Astrocyte (in vitro differentiated cells and primary cell): ENCODE results near the gene NRG3. TPM values are rescaled to one million over a fixed set of nuclear protein-coding genes. Genes with fewer than 3 reads are reported as not detected.
"Not testable (repeated sequence)": the region's sequence is repeated elsewhere in the genome, so short reads cannot be mapped to it uniquely, and the experiment has no call there.

ENCODE experiments used
- DNase-seq: peaks from one replicate; pipeline ENCODE4 v3.0.0-alpha.2; 2010; ENCODE audit warnings: low read depth
- FAIRE-seq: peaks from 2 replicates; lab custom pipeline; 2011; peaks lifted over from hg19 to GRCh38; lab: Jason Lieb, UNC
- H2AFZ ChIP-seq: 2 replicates; pipeline ENCODE4 v1.6.0; 2012; ENCODE audit warnings: low read depth, low read length, inconsistent platforms
- H3K27ac ChIP-seq: 2 replicates; pipeline ENCODE4 v1.5.1; 2011; ENCODE audit warnings: low read depth, low read length, inconsistent platforms
- H3K27me3 ChIP-seq: 2 replicates; pipeline ENCODE4 v1.6.0; 2011; ENCODE audit warnings: low read length, inconsistent platforms; ENCODE audit not compliant: insufficient read depth
- H3K36me3 ChIP-seq: 2 replicates; pipeline ENCODE4 v1.5.1; 2011; ENCODE audit warnings: low read length, inconsistent platforms; ENCODE audit not compliant: insufficient read depth
- H3K4me1 ChIP-seq: 2 replicates; pipeline ENCODE4 v1.5.1; 2011; ENCODE audit warnings: low read length, inconsistent platforms; ENCODE audit not compliant: insufficient read depth
- H3K4me2 ChIP-seq: 2 replicates; pipeline ENCODE4 v1.6.0; 2012; ENCODE audit warnings: low read length, inconsistent platforms
- H3K4me3 ChIP-seq: 2 replicates; pipeline ENCODE4 v1.5.1; 2011; ENCODE audit warnings: low read depth, mild to moderate bottlenecking, low read length, inconsistent platforms; ENCODE audit not compliant: insufficient read depth
- H3K79me2 ChIP-seq: 2 replicates; pipeline ENCODE4 v1.6.0; 2012; ENCODE audit warnings: mild to moderate bottlenecking, low read length, inconsistent platforms; ENCODE audit not compliant: insufficient read depth
- H3K9ac ChIP-seq: 2 replicates; pipeline ENCODE4 v1.6.0; 2012; ENCODE audit warnings: mild to moderate bottlenecking, low read length, inconsistent platforms
- H3K9me3 ChIP-seq: 2 replicates; pipeline ENCODE4 v1.5.1; 2012; ENCODE audit warnings: low read depth, mild to moderate bottlenecking, low read length, inconsistent platforms; ENCODE audit not compliant: insufficient read depth
- H4K20me1 ChIP-seq: 2 replicates; pipeline ENCODE4 v1.6.0; 2012; ENCODE audit warnings: low read length, inconsistent platforms; ENCODE audit not compliant: insufficient read depth
- H3K27ac Mint-ChIP-seq: one replicate; pipeline ENCODE4 v1.8.0; 2021; ENCODE audit warnings: mild to moderate bottlenecking, mixed read lengths; ENCODE audit not compliant: unreplicated experiment
- H3K27me3 Mint-ChIP-seq: one replicate; pipeline ENCODE4 v1.8.0; 2021; ENCODE audit warnings: low read depth, mixed read lengths; ENCODE audit not compliant: unreplicated experiment
- H3K36me3 Mint-ChIP-seq: one replicate; pipeline ENCODE4 v1.8.0; 2021; ENCODE audit warnings: low read depth, mixed read lengths; ENCODE audit not compliant: unreplicated experiment
- H3K4me1 Mint-ChIP-seq: one replicate; pipeline ENCODE4 v1.8.0; 2021; ENCODE audit warnings: low read depth, mixed read lengths; ENCODE audit not compliant: unreplicated experiment
- H3K4me3 Mint-ChIP-seq: one replicate; pipeline ENCODE4 v1.8.0; 2021; ENCODE audit warnings: mild to moderate bottlenecking, moderate library complexity, mixed read lengths; ENCODE audit not compliant: unreplicated experiment
- H3K9me3 Mint-ChIP-seq: one replicate; pipeline ENCODE4 v1.8.0; 2021; ENCODE audit warnings: mild to moderate bottlenecking, mixed read lengths; ENCODE audit not compliant: unreplicated experiment
- EZH2 ChIP-seq: IDR thresholded peaks from 2 replicates; pipeline ENCODE4 v1.6.1; 2012; ENCODE audit warnings: mild to moderate bottlenecking, low read length, inconsistent platforms; ENCODE audit not compliant: insufficient read depth
- total RNA-seq: library from RNA; stranded (reverse); gene quantifications from 2 replicates; pipeline ENCODE4 v1.2.1, GENCODE V29; 2021
- TF ChIP-seq, protein P1 (sequence below): IDR thresholded peaks from 2 replicates; pipeline ENCODE4 v1.5.1; 2011; ENCODE audit warnings: low read depth, mild to moderate bottlenecking, inconsistent platforms, low read length, moderate library complexity; ENCODE audit not compliant: insufficient read depth

The NRG3 gene
- total RNA-seq, 1 donor from 2014 or later, result 2.1 TPM

DNA sequence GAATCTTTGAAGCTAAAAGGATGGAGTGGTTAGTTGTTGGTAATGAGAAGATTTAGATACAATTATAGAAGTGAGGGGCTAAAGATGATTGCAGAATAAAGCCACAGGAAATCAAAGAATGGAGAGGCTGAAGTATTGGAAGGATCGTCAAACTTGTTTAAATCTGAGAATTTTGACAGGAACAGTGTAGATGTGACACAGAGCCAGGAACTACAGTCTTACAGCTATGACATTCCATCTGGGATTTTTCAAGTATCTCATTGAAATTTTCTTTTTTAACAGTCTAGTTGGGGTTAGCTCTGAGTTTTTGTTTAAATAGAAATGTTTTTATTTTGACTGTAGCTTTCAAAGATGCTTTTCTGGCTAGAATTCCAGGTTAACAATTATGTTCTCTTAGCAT, 181.4 kb downstream of the NRG3 start:
- H3K27ac Mint-ChIP-seq, result no peak overlapping the region
- H3K4me3 Mint-ChIP-seq, result no peak overlapping the region
- H3K79me2 ChIP-seq, result no peaks in the 10 kb centered on the region
- no peak overlapping the region for H3K9ac ChIP-seq
- H3K27ac ChIP-seq, result no peak overlapping the region
- no peak for FAIRE-seq
- H3K9me3 Mint-ChIP-seq, result no peaks in the 10 kb centered on the region
- DNase-seq, result no peak
- no peaks in the 10 kb centered on the region for H3K4me1 Mint-ChIP-seq
- H3K36me3 ChIP-seq, result no peaks in the 10 kb centered on the region
- no peak overlapping the region for H3K4me2 ChIP-seq
- H4K20me1 ChIP-seq, result no peaks in the 10 kb centered on the region
- H3K9me3 ChIP-seq, result no peaks in the 10 kb centered on the region
- H3K27me3 Mint-ChIP-seq, result no peaks in the 10 kb centered on the region
- TF ChIP-seq, protein P1, sequence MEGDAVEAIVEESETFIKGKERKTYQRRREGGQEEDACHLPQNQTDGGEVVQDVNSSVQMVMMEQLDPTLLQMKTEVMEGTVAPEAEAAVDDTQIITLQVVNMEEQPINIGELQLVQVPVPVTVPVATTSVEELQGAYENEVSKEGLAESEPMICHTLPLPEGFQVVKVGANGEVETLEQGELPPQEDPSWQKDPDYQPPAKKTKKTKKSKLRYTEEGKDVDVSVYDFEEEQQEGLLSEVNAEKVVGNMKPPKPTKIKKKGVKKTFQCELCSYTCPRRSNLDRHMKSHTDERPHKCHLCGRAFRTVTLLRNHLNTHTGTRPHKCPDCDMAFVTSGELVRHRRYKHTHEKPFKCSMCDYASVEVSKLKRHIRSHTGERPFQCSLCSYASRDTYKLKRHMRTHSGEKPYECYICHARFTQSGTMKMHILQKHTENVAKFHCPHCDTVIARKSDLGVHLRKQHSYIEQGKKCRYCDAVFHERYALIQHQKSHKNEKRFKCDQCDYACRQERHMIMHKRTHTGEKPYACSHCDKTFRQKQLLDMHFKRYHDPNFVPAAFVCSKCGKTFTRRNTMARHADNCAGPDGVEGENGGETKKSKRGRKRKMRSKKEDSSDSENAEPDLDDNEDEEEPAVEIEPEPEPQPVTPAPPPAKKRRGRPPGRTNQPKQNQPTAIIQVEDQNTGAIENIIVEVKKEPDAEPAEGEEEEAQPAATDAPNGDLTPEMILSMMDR, result no peak
- TF ChIP-seq EZH2, result no peak
- no peaks in the 10 kb centered on the region for H3K4me1 ChIP-seq
- H2AFZ ChIP-seq, result no peak overlapping the region
- no peaks in the 10 kb centered on the region for H3K36me3 Mint-ChIP-seq
- no peak overlapping the region for H3K4me3 ChIP-seq
- no peaks in the 10 kb centered on the region for H3K27me3 ChIP-seq

DNA sequence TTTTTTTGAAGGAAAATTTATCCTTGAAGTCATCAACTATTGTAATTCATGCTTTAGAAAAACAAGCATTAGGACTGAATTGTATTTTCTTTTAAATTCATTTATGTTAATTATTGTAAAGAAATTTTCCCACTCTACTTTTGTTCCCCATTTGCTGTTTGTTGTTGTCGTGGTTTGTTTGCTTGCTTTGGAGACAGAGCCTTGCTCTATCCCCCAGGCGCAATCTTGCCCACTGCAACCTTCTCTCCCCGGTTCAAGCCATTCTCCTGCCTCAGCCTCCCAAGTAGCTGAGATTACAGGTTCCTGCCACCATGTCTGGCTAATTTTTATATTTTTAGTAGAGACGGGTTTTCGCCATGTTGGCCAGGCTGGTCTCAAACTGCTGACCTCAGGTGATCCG, 192.2 kb downstream of the NRG3 start:
- H3K4me1 ChIP-seq, H3K36me3 ChIP-seq, H3K27me3 Mint-ChIP-seq, H3K36me3 Mint-ChIP-seq, H3K79me2 ChIP-seq, H3K9me3 Mint-ChIP-seq, H3K4me3 ChIP-seq, H3K27ac Mint-ChIP-seq, DNase-seq, H3K27ac ChIP-seq, H2AFZ ChIP-seq, H3K4me3 Mint-ChIP-seq, H3K4me1 Mint-ChIP-seq, FAIRE-seq, H3K9ac ChIP-seq, H3K4me2 ChIP-seq, H4K20me1 ChIP-seq, H3K9me3 ChIP-seq, H3K27me3 ChIP-seq: not testable (repeated sequence)

DNA sequence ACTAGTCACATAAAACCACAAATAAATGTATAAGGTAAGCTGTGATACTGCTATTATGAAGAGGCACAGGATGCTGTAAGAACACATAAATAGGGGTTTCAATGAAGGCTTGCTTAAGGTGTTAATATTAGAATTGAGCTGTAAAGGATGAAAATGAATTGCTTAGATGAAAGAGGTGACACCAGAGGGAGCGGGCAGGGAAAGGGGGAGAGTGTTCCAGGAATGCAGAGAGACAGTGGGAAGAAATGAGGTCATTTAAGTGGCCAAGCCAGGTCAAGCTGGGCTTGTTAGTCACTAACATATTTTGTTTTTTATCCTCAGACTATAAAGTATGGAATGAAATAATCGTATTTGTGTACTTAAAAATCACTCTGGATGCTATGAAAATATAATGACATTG, 193.5 kb downstream of the NRG3 start:
- TF ChIP-seq, protein P1, result no peak
- TF ChIP-seq EZH2, result no peak

More for the DNA sequence above, 193.5 kb downstream of the NRG3 start:
- DNase-seq, result no peak
- Mint-ChIP-seq H3K27me3 (no peaks in the 10 kb centered on the region), H3K9me3 (no peaks in the 10 kb centered on the region), H3K4me3 (no peak overlapping the region), H3K27ac (no peak overlapping the region), H3K4me1 (peaks cover 10% of the 10 kb centered on the region), H3K36me3 (no peaks in the 10 kb centered on the region)
- no peak overlapping the region for H3K27ac ChIP-seq
- no peaks in the 10 kb centered on the region for H4K20me1 ChIP-seq
- no peak for FAIRE-seq
- no peaks in the 10 kb centered on the region for H3K27me3 ChIP-seq
- no peaks in the 10 kb centered on the region for H3K4me1 ChIP-seq
- H3K4me2 ChIP-seq, result no peak overlapping the region
- H3K9me3 ChIP-seq, result no peaks in the 10 kb centered on the region
- no peaks in the 10 kb centered on the region for H3K36me3 ChIP-seq
- H2AFZ ChIP-seq, result no peak overlapping the region
- no peak overlapping the region for H3K4me3 ChIP-seq
- no peaks in the 10 kb centered on the region for H3K79me2 ChIP-seq
- H3K9ac ChIP-seq, result no peak overlapping the region
